ENCODE data around the gene TEKT4.

- no peak for TF ChIP-seq EZH2 (IDR thresholded peaks at IDR 0.05)
- no peak for TF ChIP-seq CTCF (IDR thresholded peaks at IDR 0.05)
- no peak for TF ChIP-seq EZH2phosphoT487 (IDR thresholded peaks at IDR 0.05)
Observed at GRCh38 chr2:94869131-94869530, 2.1 kb upstream of the TEKT4 start.

Data from neural progenitor cell (in vitro differentiated cells).